Suppressor macrophage treated with lipopolysaccharide for 4 hours (primary cell): ENCODE data around the gene LTBP3.

ENCODE experiments used
- DNase-seq: peaks from one replicate; pipeline ENCODE4 v3.0.0-alpha.2; 2020

The LTBP3 gene

DNA sequence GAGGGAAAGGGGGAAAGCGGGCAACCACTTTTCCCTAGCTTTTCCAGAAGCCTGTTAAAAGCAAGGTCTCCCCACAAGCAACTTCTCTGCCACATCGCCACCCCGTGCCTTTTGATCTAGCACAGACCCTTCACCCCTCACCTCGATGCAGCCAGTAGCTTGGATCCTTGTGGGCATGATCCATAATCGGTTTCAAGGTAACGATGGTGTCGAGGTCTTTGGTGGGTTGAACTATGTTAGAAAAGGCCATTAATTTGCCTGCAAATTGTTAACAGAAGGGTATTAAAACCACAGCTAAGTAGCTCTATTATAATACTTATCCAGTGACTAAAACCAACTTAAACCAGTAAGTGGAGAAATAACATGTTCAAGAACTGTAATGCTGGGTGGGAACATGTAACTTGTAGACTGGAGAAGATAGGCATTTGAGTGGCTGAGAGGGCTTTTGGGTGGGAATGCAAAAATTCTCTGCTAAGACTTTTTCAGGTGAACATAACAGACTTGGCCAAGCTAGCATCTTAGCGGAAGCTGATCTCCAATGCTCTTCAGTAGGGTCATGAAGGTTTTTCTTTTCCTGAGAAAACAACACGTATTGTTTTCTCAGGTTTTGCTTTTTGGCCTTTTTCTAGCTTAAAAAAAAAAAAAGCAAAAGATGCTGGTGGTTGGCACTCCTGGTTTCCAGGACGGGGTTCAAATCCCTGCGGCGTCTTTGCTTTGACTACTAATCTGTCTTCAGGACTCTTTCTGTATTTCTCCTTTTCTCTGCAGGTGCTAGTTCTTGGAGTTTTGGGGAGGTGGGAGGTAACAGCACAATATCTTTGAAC, 52.5 kb downstream of the LTBP3 start:
- DNase-seq: peak; percentile 46

- peak; percentile 51 for DNase-seq
Observed at GRCh38 chr11:65504674-65505465, 53.3 kb downstream of the LTBP3 start.

GRCh38 chr11:65503949-65504673, 54.0 kb downstream of the LTBP3 start:
- DNase-seq: peak; percentile 66

DNA sequence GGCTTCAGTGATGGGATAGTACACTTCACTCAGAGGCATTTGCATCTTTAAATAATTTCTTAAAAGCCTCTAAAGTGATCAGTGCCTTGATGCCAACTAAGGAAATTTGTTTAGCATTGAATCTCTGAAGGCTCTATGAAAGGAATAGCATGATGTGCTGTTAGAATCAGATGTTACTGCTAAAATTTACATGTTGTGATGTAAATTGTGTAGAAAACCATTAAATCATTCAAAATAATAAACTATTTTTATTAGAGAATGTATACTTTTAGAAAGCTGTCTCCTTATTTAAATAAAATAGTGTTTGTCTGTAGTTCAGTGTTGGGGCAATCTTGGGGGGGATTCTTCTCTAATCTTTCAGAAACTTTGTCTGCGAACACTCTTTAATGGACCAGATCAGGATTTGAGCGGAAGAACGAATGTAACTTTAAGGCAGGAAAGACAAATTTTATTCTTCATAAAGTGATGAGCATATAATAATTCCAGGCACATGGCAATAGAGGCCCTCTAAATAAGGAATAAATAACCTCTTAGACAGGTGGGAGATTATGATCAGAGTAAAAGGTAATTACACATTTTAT, 54.7 kb downstream of the LTBP3 start:
- peak; percentile 55 for DNase-seq

DNA sequence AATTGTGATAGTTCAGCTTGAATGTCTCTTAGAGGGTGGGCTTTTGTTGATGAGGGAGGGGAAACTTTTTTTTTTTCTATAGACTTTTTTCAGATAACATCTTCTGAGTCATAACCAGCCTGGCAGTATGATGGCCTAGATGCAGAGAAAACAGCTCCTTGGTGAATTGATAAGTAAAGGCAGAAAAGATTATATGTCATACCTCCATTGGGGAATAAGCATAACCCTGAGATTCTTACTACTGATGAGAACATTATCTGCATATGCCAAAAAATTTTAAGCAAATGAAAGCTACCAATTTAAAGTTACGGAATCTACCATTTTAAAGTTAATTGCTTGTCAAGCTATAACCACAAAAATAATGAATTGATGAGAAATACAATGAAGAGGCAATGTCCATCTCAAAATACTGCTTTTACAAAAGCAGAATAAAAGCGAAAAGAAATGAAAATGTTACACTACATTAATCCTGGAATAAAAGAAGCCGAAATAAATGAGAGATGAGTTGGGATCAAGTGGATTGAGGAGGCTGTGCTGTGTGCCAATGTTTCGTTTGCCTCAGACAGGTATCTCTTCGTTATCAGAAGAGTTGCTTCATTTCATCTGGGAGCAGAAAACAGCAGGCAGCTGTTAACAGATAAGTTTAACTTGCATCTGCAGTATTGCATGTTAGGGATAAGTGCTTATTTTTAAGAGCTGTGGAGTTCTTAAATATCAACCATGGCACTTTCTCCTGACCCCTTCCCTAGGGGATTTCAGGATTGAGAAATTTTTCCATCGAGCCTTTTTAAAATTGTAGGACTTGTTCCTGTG, 55.4 kb downstream of the LTBP3 start:
- peak; percentile 70 for DNase-seq

DNA sequence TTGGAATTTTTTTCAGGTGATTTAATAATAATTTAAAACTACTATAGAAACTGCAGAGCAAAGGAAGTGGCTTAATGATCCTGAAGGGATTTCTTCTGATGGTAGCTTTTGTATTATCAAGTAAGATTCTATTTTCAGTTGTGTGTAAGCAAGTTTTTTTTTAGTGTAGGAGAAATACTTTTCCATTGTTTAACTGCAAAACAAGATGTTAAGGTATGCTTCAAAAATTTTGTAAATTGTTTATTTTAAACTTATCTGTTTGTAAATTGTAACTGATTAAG, 55.9 kb downstream of the LTBP3 start:
- DNase-seq: no peak

GRCh38 chr11:65501472-65502273, 56.5 kb downstream of the LTBP3 start:
- peak; percentile 69 for DNase-seq

DNA sequence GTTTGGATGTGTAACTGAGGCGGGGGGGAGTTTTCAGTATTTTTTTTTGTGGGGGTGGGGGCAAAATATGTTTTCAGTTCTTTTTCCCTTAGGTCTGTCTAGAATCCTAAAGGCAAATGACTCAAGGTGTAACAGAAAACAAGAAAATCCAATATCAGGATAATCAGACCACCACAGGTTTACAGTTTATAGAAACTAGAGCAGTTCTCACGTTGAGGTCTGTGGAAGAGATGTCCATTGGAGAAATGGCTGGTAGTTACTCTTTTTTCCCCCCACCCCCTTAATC, 57.0 kb downstream of the LTBP3 start:
- DNase-seq: no peak

DNA sequence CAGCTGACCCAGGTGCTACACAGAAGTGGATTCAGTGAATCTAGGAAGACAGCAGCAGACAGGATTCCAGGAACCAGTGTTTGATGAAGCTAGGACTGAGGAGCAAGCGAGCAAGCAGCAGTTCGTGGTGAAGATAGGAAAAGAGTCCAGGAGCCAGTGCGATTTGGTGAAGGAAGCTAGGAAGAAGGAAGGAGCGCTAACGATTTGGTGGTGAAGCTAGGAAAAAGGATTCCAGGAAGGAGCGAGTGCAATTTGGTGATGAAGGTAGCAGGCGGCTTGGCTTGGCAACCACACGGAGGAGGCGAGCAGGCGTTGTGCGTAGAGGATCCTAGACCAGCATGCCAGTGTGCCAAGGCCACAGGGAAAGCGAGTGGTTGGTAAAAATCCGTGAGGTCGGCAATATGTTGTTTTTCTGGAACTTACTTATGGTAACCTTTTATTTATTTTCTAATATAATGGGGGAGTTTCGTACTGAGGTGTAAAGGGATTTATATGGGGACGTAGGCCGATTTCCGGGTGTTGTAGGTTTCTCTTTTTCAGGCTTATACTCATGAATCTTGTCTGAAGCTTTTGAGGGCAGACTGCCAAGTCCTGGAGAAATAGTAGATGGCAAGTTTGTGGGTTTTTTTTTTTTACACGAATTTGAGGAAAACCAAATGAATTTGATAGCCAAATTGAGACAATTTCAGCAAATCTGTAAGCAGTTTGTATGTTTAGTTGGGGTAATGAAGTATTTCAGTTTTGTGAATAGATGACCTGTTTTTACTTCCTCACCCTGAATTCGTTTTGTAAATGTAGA, 57.6 kb downstream of the LTBP3 start:
- DNase-seq: peak; percentile 68

- DNase-seq: peak; percentile 19
Observed at GRCh38 chr11:65499713-65500386, 58.3 kb downstream of the LTBP3 start.

DNA sequence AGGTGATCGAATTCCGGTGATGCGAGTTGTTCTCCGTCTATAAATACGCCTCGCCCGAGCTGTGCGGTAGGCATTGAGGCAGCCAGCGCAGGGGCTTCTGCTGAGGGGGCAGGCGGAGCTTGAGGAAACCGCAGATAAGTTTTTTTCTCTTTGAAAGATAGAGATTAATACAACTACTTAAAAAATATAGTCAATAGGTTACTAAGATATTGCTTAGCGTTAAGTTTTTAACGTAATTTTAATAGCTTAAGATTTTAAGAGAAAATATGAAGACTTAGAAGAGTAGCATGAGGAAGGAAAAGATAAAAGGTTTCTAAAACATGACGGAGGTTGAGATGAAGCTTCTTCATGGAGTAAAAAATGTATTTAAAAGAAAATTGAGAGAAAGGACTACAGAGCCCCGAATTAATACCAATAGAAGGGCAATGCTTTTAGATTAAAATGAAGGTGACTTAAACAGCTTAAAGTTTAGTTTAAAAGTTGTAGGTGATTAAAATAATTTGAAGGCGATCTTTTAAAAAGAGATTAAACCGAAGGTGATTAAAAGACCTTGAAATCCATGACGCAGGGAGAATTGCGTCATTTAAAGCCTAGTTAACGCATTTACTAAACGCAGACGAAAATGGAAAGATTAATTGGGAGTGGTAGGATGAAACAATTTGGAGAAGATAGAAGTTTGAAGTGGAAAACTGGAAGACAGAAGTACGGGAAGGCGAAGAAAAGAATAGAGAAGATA, 59.0 kb downstream of the LTBP3 start, which contains the start of gene MALAT1:
Gene MALAT1, plus strand, starts transcription at position 69 of the 736 bp plus-strand sequence.
- peak; percentile 97 for DNase-seq

- DNase-seq: no peak
Observed at GRCh38 chr11:65498727-65498976, 59.5 kb downstream of the LTBP3 start.

- peak; percentile 85 for DNase-seq
Observed at GRCh38 chr11:65498042-65498726, 60.0 kb downstream of the LTBP3 start.

DNA sequence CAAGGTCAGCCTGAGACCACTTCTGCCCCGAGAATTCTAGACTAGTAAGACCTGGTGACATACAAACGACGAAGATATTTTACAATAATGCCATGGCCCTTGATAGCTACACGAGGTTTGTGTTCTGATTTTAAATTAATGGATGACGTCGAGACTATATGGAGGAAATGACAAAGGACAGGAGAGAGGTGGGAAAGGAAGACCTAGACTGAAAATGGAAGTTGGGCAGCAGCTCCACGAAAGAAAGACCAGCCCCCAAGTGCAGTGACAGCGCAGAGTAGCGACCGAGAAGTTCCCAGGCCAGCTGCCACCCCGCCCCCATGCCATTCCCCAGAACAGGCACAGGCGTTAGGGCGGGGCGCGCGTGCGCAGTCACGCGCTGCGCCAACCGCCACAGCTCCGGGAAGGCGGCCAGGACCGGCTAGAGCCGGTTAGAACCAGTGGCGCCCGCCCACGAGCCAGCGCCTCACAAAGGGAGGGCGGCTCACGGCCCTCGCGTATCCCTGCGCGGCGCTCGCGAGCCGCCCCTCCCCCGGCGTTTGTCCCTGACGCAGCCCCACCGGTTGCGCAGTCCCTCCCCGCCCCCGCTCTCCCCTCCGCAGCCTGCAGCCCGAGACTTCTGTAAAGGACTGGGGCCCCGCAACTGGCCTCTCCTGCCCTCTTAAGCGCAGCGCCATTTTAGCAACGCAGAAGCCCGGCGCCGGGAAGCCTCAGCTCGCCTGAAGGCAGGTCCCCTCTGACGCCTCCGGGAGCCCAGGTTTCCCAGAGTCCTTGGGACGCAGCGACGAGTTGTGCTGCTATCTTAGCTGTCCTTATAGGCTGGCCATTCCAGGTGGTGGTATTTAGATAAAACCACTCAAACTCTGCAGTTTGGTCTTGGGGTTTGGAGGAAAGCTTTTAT, 60.8 kb downstream of the LTBP3 start:
- DNase-seq: peak; percentile 100

GRCh38 chr11:65496304-65497140, 61.6 kb downstream of the LTBP3 start:
- peak; percentile 19 for DNase-seq

DNA sequence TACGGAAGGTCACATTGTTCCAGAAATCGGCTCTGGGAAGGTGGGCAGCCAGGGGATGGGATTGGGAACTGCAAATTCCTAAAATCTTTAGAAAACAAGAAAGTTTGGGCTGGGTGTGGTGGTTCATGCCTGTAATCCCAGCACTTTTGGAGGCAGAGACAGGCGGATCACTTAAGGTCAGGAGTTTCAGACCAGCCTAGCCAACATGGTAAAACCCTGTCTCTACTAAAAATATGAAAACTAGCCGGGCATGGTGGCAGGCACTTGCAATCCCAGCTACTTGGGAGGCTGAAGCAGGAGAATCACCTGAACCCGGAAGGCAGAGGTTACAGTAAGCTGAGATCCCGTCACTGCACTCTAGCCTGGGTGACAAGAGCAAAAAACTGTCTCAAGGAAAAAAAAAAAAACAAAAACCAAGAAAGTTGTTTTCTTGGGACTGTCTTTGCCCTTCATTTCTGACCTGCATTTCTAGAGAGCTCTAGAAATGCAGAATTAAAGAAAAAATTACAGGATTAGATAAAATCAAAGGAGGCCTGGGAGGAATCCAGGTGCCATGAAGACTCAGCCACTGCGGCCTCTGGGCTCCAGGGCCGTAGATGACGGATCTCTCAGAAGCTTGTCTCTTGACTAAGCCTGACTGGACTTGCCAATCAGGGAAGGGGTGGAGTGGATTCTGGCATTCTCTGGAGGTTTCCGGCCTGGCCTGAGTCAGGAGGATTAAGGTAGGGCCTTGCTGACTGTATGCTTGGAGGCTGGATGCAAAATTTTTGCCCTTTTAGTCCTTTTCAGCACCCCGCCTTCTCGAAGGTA, 64.6 kb downstream of the LTBP3 start:
- DNase-seq: peak; percentile 78
